ENCODE data around the gene NFKBIL1. TPM values are rescaled to one million over a fixed set of nuclear protein-coding genes. Genes with fewer than 3 reads are reported as not detected.

The NFKBIL1 gene
- total RNA-seq, 1 donor from 2014 or later, result 33.2 TPM

GRCh38 chr6:31597006-31597405, 49.6 kb downstream of the NFKBIL1 start:
- no peak overlapping the region for H3K4me3 Mint-ChIP-seq (ENCODE audit: unreplicated experiment)
- TF ChIP-seq CTCF (IDR thresholded peaks at IDR 0.05), result peak; percentile 54
- DNase-seq (ENCODE audit: extremely low spot score, unreplicated experiment), result no peak
- no peaks in the 10 kb centered on the region for H3K36me3 Mint-ChIP-seq (ENCODE audit: unreplicated experiment)
- H3K27me3 Mint-ChIP-seq (ENCODE audit: unreplicated experiment), result no peaks in the 10 kb centered on the region
- no peaks in the 10 kb centered on the region for H3K9me3 Mint-ChIP-seq (ENCODE audit: unreplicated experiment)
- no peaks in the 10 kb centered on the region for H3K4me1 Mint-ChIP-seq (ENCODE audit: unreplicated experiment)
- H3K27ac Mint-ChIP-seq (ENCODE audit: unreplicated experiment), result no peak overlapping the region

GRCh38 chr6:31607317-31607716, 59.9 kb downstream of the NFKBIL1 start:
- Mint-ChIP-seq H3K36me3 (ENCODE audit: unreplicated experiment) (no peaks in the 10 kb centered on the region), H3K27me3 (ENCODE audit: unreplicated experiment) (no peaks in the 10 kb centered on the region), H3K27ac (ENCODE audit: unreplicated experiment) (no peak overlapping the region), H3K9me3 (ENCODE audit: unreplicated experiment) (no peaks in the 10 kb centered on the region), H3K4me1 (ENCODE audit: unreplicated experiment) (no peaks in the 10 kb centered on the region), H3K4me3 (ENCODE audit: unreplicated experiment) (no peak overlapping the region)
- no peak for TF ChIP-seq CTCF (IDR thresholded peaks at IDR 0.05)
- no peak for DNase-seq (ENCODE audit: extremely low spot score, unreplicated experiment)

Other genes starting within 250 kb of the NFKBIL1 start
- 642 and 768 TPM in 2 replicates for gene HLA-B, start 190.4 kb upstream of the NFKBIL1 start, total RNA-seq
- gene MICA, start 144.0 kb upstream of the NFKBIL1 start, total RNA-seq, result 32.2 and 33.0 TPM in 2 replicates
- 12.1 and 13.8 TPM in 2 replicates for gene MICB, start 49.5 kb upstream of the NFKBIL1 start, total RNA-seq
- gene MCCD1, start 18.6 kb upstream of the NFKBIL1 start, total RNA-seq, result not detected in 2 replicates
- gene DDX39B, start 5.6 kb upstream of the NFKBIL1 start, total RNA-seq, result 315 and 331 TPM in 2 replicates
- 8.8 and 9.0 TPM in 2 replicates for gene ATP6V1G2, start 1.0 kb upstream of the NFKBIL1 start, total RNA-seq
- gene LTA, start 24.7 kb downstream of the NFKBIL1 start, total RNA-seq, result not detected in 2 replicates
- not detected in 2 replicates for gene TNF, start 28.0 kb downstream of the NFKBIL1 start, total RNA-seq
- gene LTB, start 34.8 kb downstream of the NFKBIL1 start, total RNA-seq, result not detected in 2 replicates
- not detected in 2 replicates for gene LST1, start 38.7 kb downstream of the NFKBIL1 start, total RNA-seq
- not detected in 2 replicates for gene NCR3, start 45.4 kb downstream of the NFKBIL1 start, total RNA-seq
- not detected in 2 replicates for gene AIF1, start 67.6 kb downstream of the NFKBIL1 start, total RNA-seq
- 189 and 205 TPM in 2 replicates for gene PRRC2A, start 73.1 kb downstream of the NFKBIL1 start, total RNA-seq
- 382 and 386 TPM in 2 replicates for gene BAG6, start 105.1 kb downstream of the NFKBIL1 start, total RNA-seq
- 2.2 and 4.0 TPM in 2 replicates for gene APOM, start 108.3 kb downstream of the NFKBIL1 start, total RNA-seq
- gene C6orf47, start 113.2 kb downstream of the NFKBIL1 start, total RNA-seq, result 21.5 and 23.0 TPM in 2 replicates
- 17.0 and 18.7 TPM in 2 replicates for gene GPANK1, start 117.4 kb downstream of the NFKBIL1 start, total RNA-seq
- 142 and 163 TPM in 2 replicates for gene CSNK2B, start 118.5 kb downstream of the NFKBIL1 start, total RNA-seq
- 14.0 and 17.6 TPM in 2 replicates for gene LY6G5B, start 122.4 kb downstream of the NFKBIL1 start, total RNA-seq
- gene LY6G5C, start 133.5 kb downstream of the NFKBIL1 start, total RNA-seq, result 3.9 and 5.0 TPM in 2 replicates
- gene ABHD16A, start 155.7 kb downstream of the NFKBIL1 start, total RNA-seq, result 46.6 and 50.5 TPM in 2 replicates
- not detected in 2 replicates for gene LY6G6F, start 159.3 kb downstream of the NFKBIL1 start, total RNA-seq
- gene LY6G6D, start 167.7 kb downstream of the NFKBIL1 start, total RNA-seq, result not detected in 2 replicates
- gene LY6G6C, start 174.1 kb downstream of the NFKBIL1 start, total RNA-seq, result not detected in 2 replicates
- gene MPIG6B, start 175.8 kb downstream of the NFKBIL1 start, total RNA-seq, result not detected in 2 replicates
- gene DDAH2, start 181.7 kb downstream of the NFKBIL1 start, total RNA-seq, result 91.4 and 96.3 TPM in 2 replicates
- gene CLIC1, start 188.9 kb downstream of the NFKBIL1 start, total RNA-seq, result 230 and 242 TPM in 2 replicates
- gene MSH5, start 192.4 kb downstream of the NFKBIL1 start, total RNA-seq, result 18.4 and 20.9 TPM in 2 replicates
- 2.5 and 3.4 TPM in 2 replicates for gene SAPCD1, start 215.0 kb downstream of the NFKBIL1 start, total RNA-seq
- gene VWA7, start 229.7 kb downstream of the NFKBIL1 start, total RNA-seq, result 0.50 and 0.94 TPM in 2 replicates
- 73.0 and 73.4 TPM in 2 replicates for gene VARS1, start 248.1 kb downstream of the NFKBIL1 start, total RNA-seq